SK-N-SH (cell line): ENCODE data around the gene ZMYM2. TPM values are rescaled to one million over a fixed set of nuclear protein-coding genes. Genes with fewer than 3 reads are reported as not detected.

Experiments
- CTCF ChIA-PET: fragments of 300-600, 350-600 bp; formaldehyde crosslinking; extraction: SDS; loops from one replicate; lab custom pipeline; 2021; lab: Yijun Ruan, JAX
- POLR2A ChIA-PET: fragments of 350-600 bp; sonication (Branson Sonifier 250); formaldehyde crosslinking; extraction: SDS; loops from one replicate; lab custom pipeline; 2020; ENCODE audit warnings: antibody characterized with exemption, inconsistent platforms; lab: Yijun Ruan, JAX
- DNase-seq: peaks from one replicate; pipeline ENCODE4 v3.0.0; 2012
- H2AFZ ChIP-seq: fragments of 200-600 bp; sonication (generic); 2 replicates; pipeline ENCODE4 v1.8.1; 2016; ENCODE audit warnings: antibody characterized with exemption, mild to moderate bottlenecking, low read depth
- H3F3A ChIP-seq: fragments of 200-600 bp; sonication (generic); replicated peaks from 2 replicates; pipeline ENCODE3; 2016; ENCODE audit warnings: antibody characterized with exemption, mild to moderate bottlenecking; ENCODE audit not compliant: insufficient read depth
- H3K27ac ChIP-seq, 2 experiments: fragments of 200-500 bp in 1 of 2; fragments of 200-600 bp in 1 of 2; sonication (Bioruptor generic) in 1 of 2; sonication (generic), shearing (Covaris generic) in 1 of 2; 2 replicates each; pipeline versions ENCODE4 v1.5.1 to v1.6.1; 2014 to 2016; ENCODE audit warnings: low read depth in 2 of 2, inconsistent platforms in 1 of 2, low read length in 1 of 2, mild to moderate bottlenecking in 1 of 2, mixed read lengths in 1 of 2
- H3K27me3 ChIP-seq: fragments of 200-600 bp; sonication (generic), shearing (Covaris generic); 2 replicates; pipeline ENCODE4 v1.6.1; 2016; ENCODE audit warnings: mixed run types; ENCODE audit not compliant: insufficient read depth
- H3K36me3 ChIP-seq, 2 experiments: fragments of 200-500 bp in 1 of 2; fragments of 200-600 bp in 1 of 2; sonication (Bioruptor generic) in 1 of 2; sonication (generic) in 1 of 2; replicated peaks in 1 of 2; 2 replicates each; pipeline versions ENCODE3 to v1.5.1; 2014 to 2016; ENCODE audit warnings: low read length in 1 of 2, mild to moderate bottlenecking in 1 of 2; ENCODE audit not compliant: insufficient read depth in 2 of 2, control insufficient read depth in 1 of 2
- H3K4me1 ChIP-seq, 2 experiments: fragments of 200-500 bp in 1 of 2; fragments of 200-600 bp in 1 of 2; sonication (Bioruptor generic) in 1 of 2; sonication (generic), shearing (Covaris generic) in 1 of 2; 2 replicates each; pipeline versions ENCODE4 v1.5.1 to v1.6.1; 2014 to 2016; ENCODE audit warnings: low read depth in 1 of 2, low read length in 1 of 2, mixed run types in 1 of 2; ENCODE audit not compliant: insufficient read depth in 2 of 2, control insufficient read depth in 1 of 2
- H3K4me2 ChIP-seq: fragments of 200-600 bp; sonication (generic), shearing (Covaris generic); 2 replicates; pipeline ENCODE4 v1.6.1; 2017; ENCODE audit warnings: mixed run types
- H3K4me3 ChIP-seq, 2 experiments: fragments of 200-500 bp in 1 of 2; fragments of 200-600 bp in 1 of 2; sonication (Bioruptor generic) in 1 of 2; sonication (generic), shearing (Covaris generic) in 1 of 2; 2 replicates each; pipeline versions ENCODE4 v1.5.1 to v1.8.1; 2014 to 2016; ENCODE audit warnings: low read depth in 2 of 2, inconsistent platforms in 1 of 2, low read length in 1 of 2, mild to moderate bottlenecking in 1 of 2, mixed read lengths in 1 of 2, moderate library complexity in 1 of 2
- H3K79me2 ChIP-seq: fragments of 200-600 bp; sonication (generic); 2 replicates; pipeline ENCODE4 v1.8.1; 2017; ENCODE audit warnings: mild to moderate bottlenecking; ENCODE audit not compliant: insufficient read depth
- H3K9ac ChIP-seq: fragments of 200-600 bp; sonication (generic); 2 replicates; pipeline ENCODE4 v1.6.1; 2017; ENCODE audit warnings: mixed run types
- H3K9me2 ChIP-seq: fragments of 200-600 bp; sonication (generic); 2 replicates; pipeline ENCODE4 v1.6.1; 2017; ENCODE audit warnings: mixed run types
- H3K9me3 ChIP-seq: fragments of 200-600 bp; sonication (generic); 2 replicates; pipeline ENCODE4 v1.6.1; 2017; ENCODE audit warnings: mixed run types, mild to moderate bottlenecking, moderate library complexity
- H4K20me1 ChIP-seq: fragments of 200-600 bp; sonication (generic); 2 replicates; pipeline ENCODE4 v1.6.1; 2017; ENCODE audit warnings: mild to moderate bottlenecking, mixed run types; ENCODE audit not compliant: insufficient read depth
- ELF1 ChIP-seq: IDR thresholded peaks from 2 replicates; pipeline ENCODE4 v1.4.0; 2012
- EZH2phosphoT487 ChIP-seq: fragments of 200-600 bp; sonication (generic); IDR thresholded peaks from 2 replicates; pipeline ENCODE4 v1.6.1; 2017; ENCODE audit warnings: low read depth, mixed run types, mild to moderate bottlenecking, antibody characterized with exemption, moderate library complexity, borderline replicate concordance
- FOSL2 ChIP-seq: IDR thresholded peaks from 2 replicates; pipeline ENCODE4 v1.4.0; 2012; ENCODE audit warnings: low read depth, mild to moderate bottlenecking, moderate library complexity, borderline replicate concordance
- FOXJ3 ChIP-seq: sonication (generic); formaldehyde crosslinking; IDR thresholded peaks from 2 replicates; pipeline ENCODE4 v1.5.1; 2020; ENCODE audit warnings: mild to moderate bottlenecking, missing genetic modification reagents
- FOXM1 ChIP-seq: IDR thresholded peaks from 2 replicates; pipeline ENCODE4 v1.4.0; 2012; ENCODE audit warnings: low read depth, mild to moderate bottlenecking
- IRF3 ChIP-seq: fragments of 150-350 bp; IDR thresholded peaks from 2 replicates; pipeline ENCODE4 v1.6.1; 2016; ENCODE audit warnings: mild to moderate bottlenecking, low read depth, low read length
- MXI1 ChIP-seq: IDR thresholded peaks from 2 replicates; pipeline ENCODE4 v1.6.1; 2012; ENCODE audit warnings: mild to moderate bottlenecking, low read depth, low read length, improper control_type of control experiment
- PBX3 ChIP-seq: IDR thresholded peaks from 2 replicates; pipeline ENCODE4; 2012
- POLR2AphosphoS5 ChIP-seq: IDR thresholded peaks from 2 replicates; pipeline ENCODE4 v1.6.1; 2012; ENCODE audit warnings: low read depth, low read length
- REST ChIP-seq: IDR thresholded peaks from 2 replicates; pipeline ENCODE4 v1.6.1; 2012; ENCODE audit warnings: mild to moderate bottlenecking, low read depth, low read length, moderate library complexity
- SIN3A ChIP-seq: IDR thresholded peaks from 2 replicates; pipeline ENCODE4 v1.6.1; 2012; ENCODE audit warnings: low read depth, mild to moderate bottlenecking, low read length, moderate library complexity, borderline replicate concordance
- SMC3 ChIP-seq: IDR thresholded peaks from 2 replicates; pipeline ENCODE4 v1.6.1; 2012; ENCODE audit warnings: low read depth, low read length, improper control_type of control experiment
- WGBS: methylation state at CpG from one replicate; pipeline ENCODE4 v1.1.6; 2017; ENCODE audit warnings: low lambda C conversion rate; 5-methylcytosine and 5-hydroxymethylcytosine counted together
- polyA plus RNA-seq, 3 experiments: library from polyadenylated mRNA; depleted of rRNA; stranded (reverse); fragments of >200 nt; gene quantifications; 2 replicates each; pipeline ENCODE4 v1.2.3, GENCODE V29; 2012

The ZMYM2 gene
- polyA plus RNA-seq, 1 of the 3 experiments (the other 2 are of a cell fraction), result 11.5 TPM

- Histone ChIP-seq H3K4me3 (no peak overlapping the region), H2AFZ (no peak overlapping the region), H3K9me2 (no peaks in the 10 kb centered on the region), H3K36me3 (no peaks in the 10 kb centered on the region), H3K4me1 (peaks cover 0 to 6% of the 10 kb centered on the region in 2 experiments; a peak in 1 of 4 replicates), H3K9me3 (no peaks in the 10 kb centered on the region), H3F3A (no peaks in the 10 kb centered on the region), H4K20me1 (no peaks in the 10 kb centered on the region), H3K4me2 (no peak overlapping the region), H3K27ac (no peak overlapping the region), H3K27me3 (peaks cover 77% of the 10 kb centered on the region), H3K9ac (no peak overlapping the region), H3K79me2 (no peaks in the 10 kb centered on the region)
- ChIA-PET CTCF (interaction anchor here (0.9 to 1.2 kb wide), 2 partner anchors 13 to 56 kb away, joined by 3 to 4 read pairs; no protein-coding TSS in a partner anchor), POLR2A (no interaction called here)
- DNase-seq, result no peak
- no peak for TF ChIP-seq REST
- no peak for TF ChIP-seq FOSL2
- TF ChIP-seq SIN3A, result no peak
- no peak for TF ChIP-seq FOXJ3 (CRISPR knock-in tag)
- no peak for TF ChIP-seq SMC3
- no peak for TF ChIP-seq IRF3
- TF ChIP-seq MXI1, result no peak
- TF ChIP-seq ELF1, result no peak
- TF ChIP-seq EZH2phosphoT487, result no peak
- TF ChIP-seq POLR2AphosphoS5, result no peak
- TF ChIP-seq FOXM1, result no peak
- no peak for TF ChIP-seq PBX3
- 30% methylated on average over 4 of the region's 4 CpGs for WGBS
Measured at GRCh38 chr13:20140487-20140886, 182.0 kb downstream of the ZMYM2 start.

Other genes with a start within 250 kb of the ZMYM2 start
- 35.2 and 40.5 TPM in 2 replicates for gene PSPC1, start 175.8 kb upstream of the ZMYM2 start, polyA plus RNA-seq (2012; rRNA removed)
- 5.2 and 8.5 TPM in 2 replicates for gene ZMYM5, start 95.1 kb upstream of the ZMYM2 start, polyA plus RNA-seq (2012; rRNA removed)
- not detected in 2 replicates for gene GJA3, start 202.3 kb downstream of the ZMYM2 start, polyA plus RNA-seq (2012; rRNA removed)
- not detected in 2 replicates for gene GJB2, start 234.2 kb downstream of the ZMYM2 start, polyA plus RNA-seq (2012; rRNA removed)